Measurements from ENCODE around the gene RBFOX1.

The RBFOX1 gene

DNA sequence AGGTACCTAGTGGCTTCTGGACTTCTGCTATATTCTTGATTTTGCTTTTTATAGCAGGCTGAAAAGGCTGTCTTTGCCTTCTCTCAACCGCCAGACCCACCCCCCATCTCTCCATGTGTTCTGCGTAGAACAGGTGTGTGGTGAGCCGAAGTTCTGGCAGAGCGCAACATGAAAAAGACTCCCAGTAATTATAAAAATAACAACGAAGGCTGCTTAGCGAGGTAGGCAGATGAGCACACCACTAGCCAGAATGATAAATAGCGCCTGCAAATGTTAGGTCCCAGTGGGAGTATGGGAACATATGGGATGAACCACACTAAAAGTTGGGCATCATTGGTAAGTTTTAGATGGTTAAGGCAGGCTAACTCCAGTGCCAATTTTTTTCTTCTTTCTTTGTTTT lies 14.0 kb upstream of the RBFOX1 start:
- H3K9ac ChIP-seq (ENCODE audit: low read length): no peak overlapping the region
- no peak overlapping the region for H3K4me3 ChIP-seq (ENCODE audit: low read depth, low read length, poor library complexity, severe bottlenecking)
- no peaks in the 10 kb centered on the region for H3K9me2 ChIP-seq (ENCODE audit: low read depth, low read length)
- H3K4me2 ChIP-seq (ENCODE audit: low read length): no peak overlapping the region
- H3K36me3 ChIP-seq (ENCODE audit: insufficient read depth, low read length): no peaks in the 10 kb centered on the region
- H3K9me3 ChIP-seq (ENCODE audit: low read length): no peaks in the 10 kb centered on the region
- H4K20me1 ChIP-seq (ENCODE audit: insufficient read depth, low read length): no peaks in the 10 kb centered on the region
- H2AFZ ChIP-seq (ENCODE audit: low read length): no peak overlapping the region
- H3K79me2 ChIP-seq (ENCODE audit: insufficient read depth, low read length): no peaks in the 10 kb centered on the region
- H3K27me3 ChIP-seq (ENCODE audit: insufficient read depth, low read length): no peaks in the 10 kb centered on the region; the same call in 1 of the 2 replicates
- no peaks in the 10 kb centered on the region for H3F3A ChIP-seq (ENCODE audit: insufficient read depth, low read length)
- H3K27ac ChIP-seq (ENCODE audit: low read depth, low read length, poor library complexity, severe bottlenecking): no peak overlapping the region
- no peak for TF ChIP-seq EZH2 (IDR thresholded peaks at IDR 0.05; ENCODE audit: borderline replicate concordance, low read length)
- TF ChIP-seq, protein P1, sequence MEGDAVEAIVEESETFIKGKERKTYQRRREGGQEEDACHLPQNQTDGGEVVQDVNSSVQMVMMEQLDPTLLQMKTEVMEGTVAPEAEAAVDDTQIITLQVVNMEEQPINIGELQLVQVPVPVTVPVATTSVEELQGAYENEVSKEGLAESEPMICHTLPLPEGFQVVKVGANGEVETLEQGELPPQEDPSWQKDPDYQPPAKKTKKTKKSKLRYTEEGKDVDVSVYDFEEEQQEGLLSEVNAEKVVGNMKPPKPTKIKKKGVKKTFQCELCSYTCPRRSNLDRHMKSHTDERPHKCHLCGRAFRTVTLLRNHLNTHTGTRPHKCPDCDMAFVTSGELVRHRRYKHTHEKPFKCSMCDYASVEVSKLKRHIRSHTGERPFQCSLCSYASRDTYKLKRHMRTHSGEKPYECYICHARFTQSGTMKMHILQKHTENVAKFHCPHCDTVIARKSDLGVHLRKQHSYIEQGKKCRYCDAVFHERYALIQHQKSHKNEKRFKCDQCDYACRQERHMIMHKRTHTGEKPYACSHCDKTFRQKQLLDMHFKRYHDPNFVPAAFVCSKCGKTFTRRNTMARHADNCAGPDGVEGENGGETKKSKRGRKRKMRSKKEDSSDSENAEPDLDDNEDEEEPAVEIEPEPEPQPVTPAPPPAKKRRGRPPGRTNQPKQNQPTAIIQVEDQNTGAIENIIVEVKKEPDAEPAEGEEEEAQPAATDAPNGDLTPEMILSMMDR (IDR thresholded peaks at IDR 0.05; ENCODE audit: low read length): no peak
- H3K4me1 ChIP-seq (ENCODE audit: insufficient read depth, low read length, severe bottlenecking): no peaks in the 10 kb centered on the region

DNA sequence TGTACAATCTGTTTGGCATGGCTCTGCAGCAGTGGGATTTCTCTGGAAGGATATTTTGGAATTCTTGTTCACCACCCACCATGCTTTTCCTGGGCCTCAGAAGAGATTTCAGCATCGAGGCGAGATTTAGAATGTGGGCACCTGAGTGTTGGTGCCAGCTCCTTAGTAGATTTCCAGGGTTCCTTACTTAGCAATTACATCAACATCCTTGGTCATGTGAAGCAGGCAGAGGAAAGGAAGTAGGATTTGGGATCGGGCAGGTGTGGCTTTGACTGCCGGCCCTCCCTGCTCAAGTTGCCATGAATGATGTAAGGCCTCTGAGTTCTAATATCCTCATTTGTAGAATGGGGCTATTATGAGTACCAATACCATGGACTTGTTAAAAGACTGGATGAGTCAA lies 13.1 kb upstream of the RBFOX1 start:
- Histone ChIP-seq H3K4me2 (ENCODE audit: low read length) (no peak overlapping the region), H3K4me3 (ENCODE audit: low read depth, low read length, poor library complexity, severe bottlenecking) (no peak overlapping the region), H3K4me1 (ENCODE audit: insufficient read depth, low read length, severe bottlenecking) (no peaks in the 10 kb centered on the region), H2AFZ (ENCODE audit: low read length) (no peak overlapping the region), H3K9me3 (ENCODE audit: low read length) (no peaks in the 10 kb centered on the region), H4K20me1 (ENCODE audit: insufficient read depth, low read length) (no peaks in the 10 kb centered on the region), H3K79me2 (ENCODE audit: insufficient read depth, low read length) (no peaks in the 10 kb centered on the region), H3K9me2 (ENCODE audit: low read depth, low read length) (no peaks in the 10 kb centered on the region), H3K9ac (ENCODE audit: low read length) (no peak overlapping the region), H3F3A (ENCODE audit: insufficient read depth, low read length) (no peaks in the 10 kb centered on the region), H3K27me3 (ENCODE audit: insufficient read depth, low read length) (no peaks in the 10 kb centered on the region; the same call in 1 of the 2 replicates), H3K36me3 (ENCODE audit: insufficient read depth, low read length) (no peaks in the 10 kb centered on the region), H3K27ac (ENCODE audit: low read depth, low read length, poor library complexity, severe bottlenecking) (no peak overlapping the region)
- TF ChIP-seq, protein P1 (IDR thresholded peaks at IDR 0.05; ENCODE audit: low read length): no peak
- TF ChIP-seq EZH2 (IDR thresholded peaks at IDR 0.05; ENCODE audit: borderline replicate concordance, low read length): no peak

GRCh38 chr16:7321661-7322060 lies 11.0 kb upstream of the RBFOX1 start:
- Histone ChIP-seq H3K4me1 (ENCODE audit: insufficient read depth, low read length, severe bottlenecking) (no peaks in the 10 kb centered on the region), H3K9ac (ENCODE audit: low read length) (no peak overlapping the region), H4K20me1 (ENCODE audit: insufficient read depth, low read length) (no peaks in the 10 kb centered on the region), H3K4me3 (ENCODE audit: low read depth, low read length, poor library complexity, severe bottlenecking) (no peak overlapping the region), H3K4me2 (ENCODE audit: low read length) (no peak overlapping the region), H3K79me2 (ENCODE audit: insufficient read depth, low read length) (no peaks in the 10 kb centered on the region), H3K36me3 (ENCODE audit: insufficient read depth, low read length) (no peaks in the 10 kb centered on the region), H3K27ac (ENCODE audit: low read depth, low read length, poor library complexity, severe bottlenecking) (no peak overlapping the region), H3K9me3 (ENCODE audit: low read length) (no peaks in the 10 kb centered on the region), H3K27me3 (ENCODE audit: insufficient read depth, low read length) (no peaks in the 10 kb centered on the region), H3F3A (ENCODE audit: insufficient read depth, low read length) (no peaks in the 10 kb centered on the region), H2AFZ (ENCODE audit: low read length) (no peak overlapping the region), H3K9me2 (ENCODE audit: low read depth, low read length) (no peaks in the 10 kb centered on the region)
- TF ChIP-seq, protein P1 (IDR thresholded peaks at IDR 0.05; ENCODE audit: low read length): no peak

Measured in OCI-LY1 (cell line).